Skeletal muscle tissue (tissue), 4 donors: ENCODE results near the gene ATG5. TPM values are rescaled to one million over a fixed set of nuclear protein-coding genes. Genes with fewer than 3 reads are reported as not detected.
A peak's percentile ranks its signal among the peaks of the same experiment; 100 is the strongest.

Experiments
- H3K27ac ChIP-seq: one replicate; pipeline ENCODE4 v1.7.0; 2013; ENCODE audit warnings: mild to moderate bottlenecking, low read depth, low read length, inconsistent platforms
- H3K27me3 ChIP-seq, 3 donors: one replicate each; pipeline ENCODE4 v1.7.0; 2013; ENCODE audit warnings: low read length in 3 of 3; ENCODE audit not compliant: control insufficient read depth in 3 of 3, insufficient read depth in 3 of 3
- H3K36me3 ChIP-seq, 3 donors: one replicate each; pipeline ENCODE4 v1.7.0; 2013; ENCODE audit warnings: low read length in 3 of 3; ENCODE audit not compliant: control insufficient read depth in 3 of 3, insufficient read depth in 3 of 3
- H3K4me1 ChIP-seq, 3 donors: one replicate each; pipeline ENCODE4 v1.7.0; 2013; ENCODE audit warnings: low read length in 3 of 3, mild to moderate bottlenecking in 3 of 3; ENCODE audit not compliant: control insufficient read depth in 3 of 3, insufficient read depth in 3 of 3
- H3K4me3 ChIP-seq, 3 donors: one replicate each; pipeline ENCODE4 v1.7.0; 2013; ENCODE audit warnings: low read length in 3 of 3
- H3K9ac ChIP-seq, 3 donors: one replicate each; pipeline ENCODE4 v1.7.0; 2013; ENCODE audit warnings: low read length in 3 of 3, mild to moderate bottlenecking in 3 of 3, moderate library complexity in 2 of 3, low read depth in 1 of 3
- H3K9me3 ChIP-seq, 3 donors: one replicate each; pipeline ENCODE4 v1.7.0; 2013; ENCODE audit warnings: low read length in 3 of 3; ENCODE audit not compliant: control insufficient read depth in 3 of 3
- total RNA-seq: library from RNA; depleted of rRNA; stranded (reverse); fragments of >200 nt; gene quantifications from one replicate; pipeline ENCODE4 v1.2.3, GENCODE V29; 2014
- donor health status: Osteomylitis.

Gene ATG5
- total RNA-seq, result 38.1 TPM

DNA sequence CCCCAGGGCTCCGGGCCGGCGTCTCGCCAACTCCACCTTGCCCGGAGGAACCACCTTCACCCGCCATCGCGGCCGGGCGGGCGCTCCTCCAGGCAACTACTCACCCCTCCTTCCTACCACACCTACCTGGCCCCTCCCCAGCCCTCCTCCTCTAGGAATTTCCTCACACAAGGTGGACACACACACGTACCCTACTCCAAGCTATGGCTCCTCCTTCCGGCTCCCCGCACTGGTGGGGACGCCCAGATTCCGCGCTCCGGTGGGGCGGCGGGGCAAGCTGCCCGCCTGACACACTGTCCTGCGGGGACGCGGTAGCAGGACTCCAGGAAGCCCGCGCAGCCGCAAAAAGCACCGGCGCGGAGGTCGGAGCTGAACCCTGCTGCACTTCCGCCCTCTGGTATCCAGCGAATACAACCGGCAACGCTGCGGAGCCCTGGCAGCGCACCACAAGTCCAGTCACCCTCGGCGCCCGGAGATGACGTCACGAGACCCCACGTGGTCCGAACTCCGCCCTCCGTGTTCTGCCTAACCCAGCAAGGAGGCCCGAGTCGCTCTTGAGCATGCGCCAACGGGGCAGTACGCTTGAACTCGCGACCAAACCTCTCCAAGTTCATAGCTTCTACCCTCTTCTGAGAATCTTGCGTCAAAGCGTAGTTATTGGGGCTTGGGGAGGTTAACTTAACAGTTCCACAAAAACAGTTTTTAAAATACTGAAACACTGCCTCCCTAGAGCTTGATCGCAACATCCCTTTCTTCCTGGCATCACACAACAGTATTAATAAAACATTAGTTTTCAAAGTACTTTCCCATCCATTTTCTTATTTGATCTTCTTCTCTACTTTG lies at the start of gene ATG5:
ATG5 (minus strand) TSS at position 425 of the 843 bp plus-strand sequence. CDS start 9,552 bp downstream, outside the sequence.
- Histone ChIP-seq H3K9ac (peak within 1 kb of the TSS; percentile 96 to 97 (median 97)), H3K9me3 (no peaks in the 10 kb centered on the region), H3K27me3 (peaks cover 0 to 3% (median 2%) of the 10 kb centered on the region in 3 donors), H3K4me1 (peaks cover 13 to 15% (median 15%) of the 10 kb centered on the region in 3 donors), H3K36me3 (no peaks in the 10 kb centered on the region), H3K27ac (peak within 1 kb of the TSS; percentile 92), H3K4me3 (peak within 1 kb of the TSS; percentile 94 to 99 (median 95))

DNA sequence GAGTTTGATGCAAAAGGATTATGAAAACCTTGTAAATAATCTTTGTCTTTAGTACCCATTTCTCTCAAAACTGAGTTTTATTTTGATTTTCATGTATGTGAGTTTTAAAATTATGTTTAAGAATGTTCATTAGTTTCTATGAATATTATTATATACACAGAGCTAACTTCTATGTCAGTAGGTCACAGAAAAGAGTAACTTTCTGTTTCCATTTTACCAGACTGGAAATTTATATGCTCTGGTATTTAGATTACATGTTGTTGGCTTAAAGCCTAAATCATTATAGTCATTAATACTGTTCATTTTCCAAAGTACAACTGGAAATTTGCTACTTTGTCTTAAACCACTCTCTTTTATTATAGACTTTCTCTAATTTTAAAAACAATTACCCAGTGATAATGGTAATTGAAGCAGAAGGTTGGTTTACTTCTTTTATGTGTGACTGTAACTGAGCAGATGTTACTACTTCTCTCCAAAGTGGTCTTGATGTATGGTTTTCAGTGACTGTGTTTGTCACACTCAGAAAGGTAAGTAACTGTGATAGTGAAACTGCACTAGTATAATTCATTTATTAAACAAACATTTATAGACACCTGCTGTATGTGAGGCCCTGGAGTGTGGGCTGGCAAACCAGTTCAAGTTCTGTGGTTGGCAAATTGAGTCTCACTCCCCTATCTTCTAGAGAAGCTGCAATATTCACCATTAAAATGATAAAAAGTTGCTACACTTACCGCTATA lies 48.1 kb upstream of the ATG5 start:
- H3K4me1 ChIP-seq, result peaks cover 0 to 5% (median 0%) of the 10 kb centered on the region in 3 donors
- H3K4me3 ChIP-seq, result no peak overlapping the region
- H3K27ac ChIP-seq, result no peak overlapping the region
- no peaks in the 10 kb centered on the region for H3K9me3 ChIP-seq
- no peak overlapping the region for H3K9ac ChIP-seq
- H3K27me3 ChIP-seq, result no peaks in the 10 kb centered on the region
- no peaks in the 10 kb centered on the region for H3K36me3 ChIP-seq

DNA sequence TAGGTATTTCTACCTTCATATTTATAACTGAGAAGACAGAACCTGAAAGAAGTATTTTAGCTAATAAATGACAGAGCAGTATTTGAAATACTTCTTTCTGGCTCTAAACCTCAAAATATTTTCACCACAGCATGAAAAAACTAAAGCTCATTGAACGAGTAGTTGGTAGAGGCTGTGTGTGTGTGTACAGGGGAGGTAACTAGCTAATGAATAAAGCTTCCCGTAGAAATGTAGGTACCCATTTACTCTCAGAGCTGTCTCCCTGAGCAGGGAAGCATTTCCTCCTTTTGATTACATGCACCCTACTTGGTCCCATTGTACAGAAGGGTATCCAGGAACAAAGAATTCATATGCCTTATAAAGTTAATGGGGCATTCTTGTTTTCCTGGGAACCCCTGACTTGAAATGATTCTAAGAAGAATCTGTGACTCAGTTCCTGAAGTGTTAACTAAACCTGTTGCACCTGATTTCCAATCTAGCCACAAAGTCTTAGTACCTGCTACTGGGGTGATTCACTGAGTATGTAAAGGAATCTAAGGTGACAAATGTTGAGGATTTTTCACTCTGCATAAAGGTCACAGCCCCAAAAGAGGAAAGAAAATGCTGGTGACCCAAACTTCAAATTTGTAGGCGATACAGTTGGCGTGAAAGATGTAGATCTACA lies 47.4 kb upstream of the ATG5 start:
- no peaks in the 10 kb centered on the region for H3K36me3 ChIP-seq
- H3K27me3 ChIP-seq, result no peaks in the 10 kb centered on the region
- H3K9ac ChIP-seq, result no peak overlapping the region
- peaks cover 0 to 5% (median 0%) of the 10 kb centered on the region in 3 donors for H3K4me1 ChIP-seq
- no peak overlapping the region for H3K4me3 ChIP-seq
- no peaks in the 10 kb centered on the region for H3K9me3 ChIP-seq
- no peak overlapping the region for H3K27ac ChIP-seq

DNA sequence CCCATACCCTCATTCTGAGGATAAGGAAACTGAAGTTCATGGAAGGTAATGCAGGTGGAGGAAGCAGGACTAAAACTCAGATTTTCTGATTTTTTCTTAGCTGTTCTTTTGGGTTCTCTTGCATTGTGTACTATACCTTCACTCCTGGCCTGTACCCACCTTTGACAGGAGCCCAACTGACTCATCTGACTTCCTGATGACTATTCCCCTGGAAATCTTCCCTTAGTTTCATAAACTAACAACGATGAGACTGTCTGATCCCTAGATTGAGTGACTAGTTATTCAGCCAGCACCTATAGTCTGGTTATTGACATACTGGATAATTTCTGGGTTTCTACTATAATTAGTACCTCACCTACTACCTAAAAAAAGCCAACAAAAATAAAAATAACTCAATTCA lies 45.1 kb upstream of the ATG5 start:
- no peaks in the 10 kb centered on the region for H3K9me3 ChIP-seq
- no peaks in the 10 kb centered on the region for H3K36me3 ChIP-seq
- no peak overlapping the region for H3K27ac ChIP-seq
- H3K9ac ChIP-seq, result no peak overlapping the region
- no peaks in the 10 kb centered on the region for H3K27me3 ChIP-seq
- H3K4me3 ChIP-seq, result no peak overlapping the region
- H3K4me1 ChIP-seq, result peaks cover 0 to 5% (median 0%) of the 10 kb centered on the region in 3 donors

DNA sequence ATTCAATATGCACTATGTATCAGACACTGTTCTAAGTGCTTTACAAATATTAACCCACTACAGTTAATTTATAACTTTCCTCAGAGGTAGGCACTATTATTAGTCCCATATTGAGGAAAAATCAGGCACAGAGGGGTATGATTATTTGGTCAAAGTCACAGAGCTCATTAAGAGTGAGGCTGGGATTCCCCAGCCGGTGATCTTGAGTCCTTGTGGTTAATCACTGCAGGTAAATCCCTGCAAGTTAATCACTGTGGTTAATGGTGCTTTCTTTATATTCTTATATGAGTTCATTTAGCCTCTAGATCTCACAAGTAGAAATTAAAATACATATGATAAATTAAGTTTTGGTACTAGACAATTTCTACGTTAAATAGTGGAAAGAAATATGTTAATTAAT lies 44.2 kb upstream of the ATG5 start:
- H3K4me1 ChIP-seq, result peaks cover 0 to 5% (median 0%) of the 10 kb centered on the region in 3 donors
- no peak overlapping the region for H3K27ac ChIP-seq

DNA sequence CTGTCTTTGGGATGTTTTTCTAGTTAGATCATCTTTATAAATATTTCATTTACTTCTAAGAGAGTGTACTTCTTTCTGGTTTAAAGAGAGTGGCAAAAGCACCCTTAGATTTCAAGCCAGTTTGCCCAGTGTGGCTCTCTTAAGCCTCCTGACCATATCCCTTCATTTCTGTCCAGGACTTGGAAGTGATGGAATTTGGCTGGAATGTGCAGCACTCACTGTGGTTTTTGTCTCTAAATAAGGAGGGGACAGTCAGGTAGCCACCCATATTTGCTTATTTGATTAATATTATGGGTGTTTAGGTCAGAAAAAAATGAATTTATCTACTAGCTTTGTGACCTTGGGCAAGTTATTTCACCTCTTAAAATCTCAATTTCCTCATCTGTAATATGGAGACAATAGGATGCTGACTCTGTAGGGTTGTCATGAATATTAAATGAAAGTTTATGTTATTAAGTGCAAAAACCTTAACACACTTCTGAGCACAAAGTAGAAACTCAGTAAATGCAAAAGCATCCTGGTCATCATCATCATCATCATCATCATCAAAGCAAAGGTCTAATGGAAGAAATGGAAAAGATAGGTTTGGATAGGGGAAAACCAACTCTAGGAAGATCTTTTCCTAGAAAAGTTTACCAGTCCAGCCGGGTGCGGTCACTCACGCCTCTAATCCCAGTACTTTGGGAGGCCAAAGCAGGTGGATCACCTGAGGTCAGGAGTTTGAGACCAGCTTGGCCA lies 38.0 kb upstream of the ATG5 start:
- peaks cover 20 to 28% (median 27%) of the 10 kb centered on the region in 3 donors for H3K27me3 ChIP-seq

More for the DNA sequence above, 44.2 kb upstream of the ATG5 start:
- H3K27me3 ChIP-seq, result no peaks in the 10 kb centered on the region
- H3K36me3 ChIP-seq, result no peaks in the 10 kb centered on the region
- H3K9me3 ChIP-seq, result no peaks in the 10 kb centered on the region
- no peak overlapping the region for H3K9ac ChIP-seq
- H3K4me3 ChIP-seq, result no peak overlapping the region

DNA sequence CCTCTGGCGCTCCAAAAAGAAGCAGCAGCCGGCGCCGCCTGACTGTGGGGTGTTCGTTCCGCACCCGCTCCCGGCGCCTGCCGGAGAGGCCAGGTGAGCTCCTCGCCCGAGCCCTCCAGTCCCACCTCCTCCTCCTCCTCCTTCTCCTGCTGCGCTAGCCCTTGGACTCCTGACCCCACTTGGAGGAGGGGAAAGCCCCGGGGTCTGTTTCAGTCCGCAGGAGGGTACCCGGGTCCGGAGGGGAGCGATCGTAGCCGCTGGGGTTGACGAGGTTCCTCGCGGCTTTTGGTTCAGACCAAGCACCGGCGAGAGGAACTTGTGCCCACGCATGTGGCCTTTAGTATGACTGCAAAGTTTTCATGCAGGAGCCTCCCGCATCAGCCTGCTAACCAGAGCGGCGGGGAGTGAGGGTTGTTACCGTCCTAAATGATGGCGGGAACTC lies 35.5 kb upstream of the ATG5 start:
- peaks cover 27 to 39% (median 34%) of the 10 kb centered on the region in 3 donors for H3K27me3 ChIP-seq
- no peaks in the 10 kb centered on the region for H3K36me3 ChIP-seq
- no peak overlapping the region for H3K27ac ChIP-seq
- peak overlapping the region in 1 of 3 donors; percentile 7 for H3K9ac ChIP-seq
- H3K9me3 ChIP-seq, result no peaks in the 10 kb centered on the region
- H3K4me3 ChIP-seq, result peak overlapping the region; percentile 43 to 64 (median 57)
- H3K4me1 ChIP-seq, result peaks cover 0 to 9% (median 6%) of the 10 kb centered on the region in 3 donors

More for the DNA sequence above, 38.0 kb upstream of the ATG5 start:
- no peak overlapping the region for H3K9ac ChIP-seq
- H3K4me3 ChIP-seq, result no peak overlapping the region
- H3K36me3 ChIP-seq, result no peaks in the 10 kb centered on the region
- H3K4me1 ChIP-seq, result peaks cover 0 to 9% (median 6%) of the 10 kb centered on the region in 3 donors
- H3K9me3 ChIP-seq, result no peaks in the 10 kb centered on the region
- H3K27ac ChIP-seq, result no peak overlapping the region

DNA sequence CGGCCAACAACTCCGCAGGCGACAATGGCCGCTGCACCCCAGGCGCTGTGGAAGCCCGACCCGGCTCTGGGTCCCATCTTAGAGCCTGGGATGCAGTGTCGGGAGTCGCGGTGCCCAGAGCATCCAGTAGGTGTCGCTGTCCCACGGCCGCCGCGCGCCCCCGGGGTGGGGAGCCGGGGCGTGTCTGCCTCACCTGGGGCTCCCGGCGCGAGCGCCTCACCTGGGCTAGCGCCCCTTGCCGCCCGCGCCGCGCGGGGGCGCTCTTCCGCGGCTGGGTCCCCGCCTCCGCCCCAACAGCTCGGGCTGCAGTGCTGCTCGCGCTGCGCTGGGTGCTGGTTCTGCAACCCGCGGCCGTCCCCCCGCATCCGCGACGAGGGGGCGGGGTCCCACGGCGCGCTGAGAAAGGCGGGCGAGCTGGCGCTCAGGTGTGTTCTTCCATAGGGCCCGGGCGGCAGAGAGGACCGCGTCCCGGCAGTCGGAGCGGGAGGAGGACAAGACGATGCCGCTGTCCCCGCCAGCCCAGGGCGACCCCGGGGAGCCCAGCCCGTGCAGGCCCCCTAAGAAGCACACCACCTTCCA lies 34.9 kb upstream of the ATG5 start, which contains the start of gene CRYBG1:
CRYBG1 (plus strand) TSS at position 308 of the 579 bp plus-strand sequence; CDS start at position 500, 192 bp downstream.
- Histone ChIP-seq H3K27ac (no peak within 1 kb of the TSS), H3K9me3 (no peaks in the 10 kb centered on the region), H3K27me3 (peaks cover 27 to 39% (median 34%) of the 10 kb centered on the region in 3 donors), H3K9ac (peak within 1 kb of the TSS in 1 of 3 donors; percentile 7), H3K4me3 (peak within 1 kb of the TSS; percentile 43 to 64 (median 57)), H3K4me1 (peaks cover 0 to 9% (median 6%) of the 10 kb centered on the region in 3 donors), H3K36me3 (no peaks in the 10 kb centered on the region)

DNA sequence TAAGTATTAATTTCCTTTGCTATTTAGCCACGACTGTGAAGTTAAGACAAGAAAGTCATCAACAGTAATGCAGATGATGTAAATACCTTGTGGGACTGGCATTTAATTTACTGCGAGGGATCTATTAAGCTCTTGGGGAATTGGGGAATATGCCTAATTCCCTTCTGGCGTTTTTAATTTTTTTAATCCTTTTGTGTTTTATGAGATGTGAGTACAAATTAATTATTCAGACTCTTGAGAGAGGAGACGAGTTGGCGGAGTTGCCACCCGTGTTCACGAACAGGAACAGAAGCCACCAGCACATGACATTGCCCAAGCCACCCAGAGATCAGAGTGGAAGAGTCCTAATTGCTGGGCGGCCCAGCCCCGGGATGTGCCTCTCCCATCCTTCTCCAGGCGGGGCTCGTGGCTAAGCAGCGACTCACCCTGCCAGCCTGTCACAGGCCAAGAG lies 34.4 kb upstream of the ATG5 start:
- H3K27me3 ChIP-seq, result peaks cover 27 to 39% (median 34%) of the 10 kb centered on the region in 3 donors
- H3K4me1 ChIP-seq, result peaks cover 0 to 9% (median 6%) of the 10 kb centered on the region in 3 donors
- no peaks in the 10 kb centered on the region for H3K36me3 ChIP-seq
- H3K9me3 ChIP-seq, result no peaks in the 10 kb centered on the region
- H3K27ac ChIP-seq, result no peak overlapping the region
- H3K4me3 ChIP-seq, result peak overlapping the region in 1 of 3 donors; percentile 57
- H3K9ac ChIP-seq, result no peak overlapping the region
